Liver (tissue), 9 donors: ENCODE measurements around the gene OR52E5. TPM values are rescaled to one million over a fixed set of nuclear protein-coding genes. Genes with fewer than 3 reads are reported as not detected.

Experiments used
- DNase-seq: peaks from one replicate; pipeline ENCODE4 v3.0.0-alpha.2; 2017; ENCODE audit warnings: low spot score
- H3K27ac ChIP-seq, 2 donors: one replicate each; pipeline ENCODE4 v1.7.0; 2013; ENCODE audit warnings: inconsistent platforms in 2 of 2, low read length in 2 of 2, control low read depth in 1 of 2, low read depth in 1 of 2, mild to moderate bottlenecking in 1 of 2
- H3K27me3 ChIP-seq, 4 donors: one replicate each; pipeline versions ENCODE4 v1.6.1 to v1.7.0; 2013; ENCODE audit warnings: low read length in 3 of 4, inconsistent platforms in 1 of 4, mild to moderate bottlenecking in 1 of 4, moderate library complexity in 1 of 4; ENCODE audit not compliant: control insufficient read depth in 4 of 4, insufficient read depth in 4 of 4
- H3K36me3 ChIP-seq, 4 donors: one replicate each; pipeline versions ENCODE4 v1.6.1 to v1.7.0; 2013; ENCODE audit warnings: low read length in 3 of 4, mild to moderate bottlenecking in 3 of 4, low read depth in 1 of 4, moderate library complexity in 1 of 4; ENCODE audit not compliant: control insufficient read depth in 4 of 4, insufficient read depth in 3 of 4
- H3K4me1 ChIP-seq, 4 donors: one replicate each; pipeline versions ENCODE4 v1.6.1 to v1.7.0; 2013; ENCODE audit warnings: low read length in 3 of 4, mild to moderate bottlenecking in 3 of 4, moderate library complexity in 1 of 4; ENCODE audit not compliant: control insufficient read depth in 4 of 4, insufficient read depth in 4 of 4
- H3K4me3 ChIP-seq, 3 donors: one replicate each; pipeline versions ENCODE4 v1.6.1 to v1.7.0; 2013; ENCODE audit warnings: low read length in 3 of 3, control low read depth in 1 of 3, low read depth in 1 of 3, mild to moderate bottlenecking in 1 of 3
- H3K9ac ChIP-seq, 2 donors: one replicate each; pipeline ENCODE4 v1.7.0; 2013; ENCODE audit warnings: low read length in 2 of 2, mild to moderate bottlenecking in 2 of 2, moderate library complexity in 2 of 2, control low read depth in 1 of 2, low read depth in 1 of 2
- H3K9me3 ChIP-seq, 4 donors: one replicate each; pipeline versions ENCODE4 v1.6.1 to v1.7.0; 2013; ENCODE audit warnings: low read length in 3 of 4; ENCODE audit not compliant: control insufficient read depth in 4 of 4
- ATF3 ChIP-seq: IDR thresholded peaks from 2 replicates; pipeline ENCODE4 v1.6.1; 2016; ENCODE audit warnings: antibody characterized with exemption
- CTCF ChIP-seq: fragments of 150-350 bp; IDR thresholded peaks from 2 replicates; pipeline ENCODE4 v1.5.1; 2017; ENCODE audit warnings: improper control_type of control experiment, low read depth, low read length; ENCODE audit not compliant: missing input control
- EGR1 ChIP-seq, 2 donors: IDR thresholded peaks; 2 replicates each; pipeline ENCODE4 v1.6.1; 2016 to 2018; ENCODE audit warnings: antibody characterized with exemption in 2 of 2, low read depth in 2 of 2
- FOXA1 ChIP-seq: IDR thresholded peaks from 2 replicates; pipeline ENCODE4 v1.6.1; 2016; ENCODE audit warnings: antibody characterized with exemption
- FOXA2 ChIP-seq: IDR thresholded peaks from 2 replicates; pipeline ENCODE4 v1.6.1; 2016; ENCODE audit warnings: antibody characterized with exemption
- GABPA ChIP-seq, 2 donors: IDR thresholded peaks in 1 of 2; conservative IDR thresholded peaks in 1 of 2; 2 replicates each; pipeline ENCODE4 v1.6.1; 2016; ENCODE audit warnings: antibody characterized with exemption in 2 of 2, mild to moderate bottlenecking in 1 of 2, moderate library complexity in 1 of 2
- HNF4A ChIP-seq, 2 donors: conservative IDR thresholded peaks; 2 replicates each; pipeline ENCODE4 v1.6.1; 2016; ENCODE audit warnings: antibody characterized with exemption in 2 of 2, mild to moderate bottlenecking in 2 of 2
- HNF4G ChIP-seq: IDR thresholded peaks from 2 replicates; pipeline ENCODE4 v1.6.1; 2016; ENCODE audit warnings: antibody characterized with exemption
- JUND ChIP-seq, 2 donors: IDR thresholded peaks; 2 replicates each; pipeline ENCODE4 v1.6.1; 2016; ENCODE audit warnings: antibody characterized with exemption in 2 of 2
- MAX ChIP-seq: IDR thresholded peaks from 2 replicates; pipeline ENCODE4 v1.6.1; 2016; ENCODE audit warnings: antibody characterized with exemption
- NR2F2 ChIP-seq: IDR thresholded peaks from 2 replicates; pipeline ENCODE4 v1.6.1; 2016; ENCODE audit warnings: antibody characterized with exemption
- RAD21 ChIP-seq, 2 donors: IDR thresholded peaks; 2 replicates each; pipeline ENCODE4 v1.6.1; 2016; ENCODE audit warnings: antibody characterized with exemption in 2 of 2, mild to moderate bottlenecking in 2 of 2
- REST ChIP-seq: IDR thresholded peaks from 2 replicates; pipeline ENCODE4 v1.6.1; 2016; ENCODE audit warnings: antibody characterized with exemption, mild to moderate bottlenecking
- RXRA ChIP-seq, 2 donors: IDR thresholded peaks; 2 replicates each; pipeline ENCODE4 v1.6.1; 2017 to 2018; ENCODE audit warnings: antibody characterized with exemption in 2 of 2, mild to moderate bottlenecking in 1 of 2
- SP1 ChIP-seq: IDR thresholded peaks from 2 replicates; pipeline ENCODE4 v1.6.1; 2018; ENCODE audit warnings: antibody characterized with exemption, mild to moderate bottlenecking
- TAF1 ChIP-seq: conservative IDR thresholded peaks from 2 replicates; pipeline ENCODE4 v1.6.1; 2016; ENCODE audit warnings: antibody characterized with exemption, mild to moderate bottlenecking
- YY1 ChIP-seq: IDR thresholded peaks from 2 replicates; pipeline ENCODE4 v1.6.1; 2016; ENCODE audit warnings: antibody characterized with exemption, mild to moderate bottlenecking
- ZBTB33 ChIP-seq: IDR thresholded peaks from 2 replicates; pipeline ENCODE4 v1.6.1; 2016; ENCODE audit warnings: antibody characterized with exemption
- WGBS: extraction: QIAGEN DNeasy Blood & Tissue Kit; methylation state at CpG from one replicate; pipeline ENCODE4 v1.1.7; 2013; 5-methylcytosine and 5-hydroxymethylcytosine counted together
- polyA plus RNA-seq, 2 donors: library from polyadenylated mRNA; stranded (reverse) in 1 of 2; unstranded in 1 of 2; fragments of 200-250 nt in 1 of 2; fragments of >200 nt in 1 of 2; fragmentation: Nextera tagmentation in 1 of 2; extraction: Ambion mirVana in 1 of 2; gene quantifications; one replicate each; pipeline versions ENCODE4 v1.2.1 to v1.2.3, GENCODE V29; 2013 to 2015
- total RNA-seq, 2 donors: library from RNA; depleted of rRNA; stranded (reverse); fragments of >200 nt; gene quantifications; one replicate each; pipeline ENCODE4 v1.2.3, GENCODE V29; 2014
- donor health status: healthy.
- donor health status: healthy.
- donor health status: healthy.
- donor health status: healthy.
- donor health status: healthy.

Gene OR52E5
- total and polyA plus RNA-seq, 4 donors, result not detected

- Histone ChIP-seq H3K9ac (no peak overlapping the region), H3K27ac (no peak overlapping the region), H3K9me3 (no peaks in the 10 kb centered on the region), H3K4me3 (no peak overlapping the region), H3K27me3 (peaks cover 0 to 6% (median 0%) of the 10 kb centered on the region in 4 donors), H3K36me3 (no peaks in the 10 kb centered on the region), H3K4me1 (no peaks in the 10 kb centered on the region)
- TF ChIP-seq RAD21 (IDR thresholded peaks at IDR 0.05), result no peak
- no peak for TF ChIP-seq FOXA1
- TF ChIP-seq HNF4G, result no peak
- no peak for TF ChIP-seq TAF1
- no peak for TF ChIP-seq HNF4A (conservative IDR thresholded peaks at IDR 0.05)
- no peak for TF ChIP-seq EGR1 (IDR thresholded peaks at IDR 0.05; ENCODE audit: low read depth in 2 of 2)
- TF ChIP-seq FOXA2, result no peak
- TF ChIP-seq ATF3, result no peak
- TF ChIP-seq NR2F2, result no peak
- no peak for TF ChIP-seq SP1
- TF ChIP-seq GABPA (IDR thresholded peaks at IDR 0.05 in 1 of 2, conservative IDR thresholded peaks at IDR 0.05 in 1 of 2), result no peak
- TF ChIP-seq MAX, result no peak
- no peak for TF ChIP-seq JUND (IDR thresholded peaks at IDR 0.05)
- no peak for TF ChIP-seq RXRA (IDR thresholded peaks at IDR 0.05)
- TF ChIP-seq YY1, result no peak
- no peak for TF ChIP-seq REST
- no peak for TF ChIP-seq CTCF
- TF ChIP-seq ZBTB33, result no peak
- 62% methylated on average over 3 of the region's 3 CpGs for WGBS
- DNase-seq, result no peak
These were observed 5.8 kb upstream of the OR52E5 start for GRCh38 chr11:5887172-5887571.
